ENCODE results near the gene GLI1.
A peak's percentile ranks its signal among the peaks of the same experiment; 100 is the strongest.

GLI1 gene

GRCh38 chr12:57454566-57455373 lies 4.8 kb upstream of the GLI1 start, which contains the start of gene INHBE (continued):
- TF ChIP-seq TSHZ2 (CRISPR knock-in tag; IDR thresholded peaks at IDR 0.05) (no peak), BACH2 (CRISPR knock-in tag; IDR thresholded peaks at IDR 0.05; ENCODE audit: borderline replicate concordance) (no peak), PPARA (CRISPR knock-in tag; IDR thresholded peaks at IDR 0.05; ENCODE audit: borderline replicate concordance) (no peak), GLIS3 (CRISPR knock-in tag; IDR thresholded peaks at IDR 0.05) (no peak), ZFP30 (CRISPR knock-in tag; IDR thresholded peaks at IDR 0.05) (no peak), ISL1 (CRISPR knock-in tag; IDR thresholded peaks at IDR 0.05) (no peak), ZNF8 (CRISPR knock-in tag; IDR thresholded peaks at IDR 0.05) (no peak)

- TF ChIP-seq SNAI2 (CRISPR knock-in tag; IDR thresholded peaks at IDR 0.05): no peak
- no peak for TF ChIP-seq ZNF8 (CRISPR knock-in tag; IDR thresholded peaks at IDR 0.05)
- TF ChIP-seq BACH2 (CRISPR knock-in tag; IDR thresholded peaks at IDR 0.05; ENCODE audit: borderline replicate concordance): no peak
- TF ChIP-seq TCF4 (CRISPR knock-in tag; IDR thresholded peaks at IDR 0.05; ENCODE audit: borderline replicate concordance): no peak
- no peak for TF ChIP-seq CSDC2 (CRISPR knock-in tag; IDR thresholded peaks at IDR 0.05)
- no peak for TF ChIP-seq TOX (CRISPR knock-in tag; IDR thresholded peaks at IDR 0.05; ENCODE audit: borderline replicate concordance)
- no peak for TF ChIP-seq POU6F1 (CRISPR knock-in tag; IDR thresholded peaks at IDR 0.05; ENCODE audit: borderline replicate concordance, low read depth)
- no peak for TF ChIP-seq RARB (CRISPR knock-in tag; IDR thresholded peaks at IDR 0.05)
- TF ChIP-seq ISL1 (CRISPR knock-in tag; IDR thresholded peaks at IDR 0.05): no peak
- TF ChIP-seq GLIS3 (CRISPR knock-in tag; IDR thresholded peaks at IDR 0.05): no peak
- no peak for TF ChIP-seq PPARA (CRISPR knock-in tag; IDR thresholded peaks at IDR 0.05; ENCODE audit: borderline replicate concordance)
- TF ChIP-seq CREB5 (CRISPR knock-in tag; IDR thresholded peaks at IDR 0.05; ENCODE audit: low read depth): no peak
These were observed 4.0 kb upstream of the GLI1 start for GRCh38 chr12:57455374-57456144.

GRCh38 chr12:57456145-57456700 lies 3.4 kb upstream of the GLI1 start:
- peak; percentile 34 for ATAC-seq
- no peak for TF ChIP-seq ISL1 (CRISPR knock-in tag; IDR thresholded peaks at IDR 0.05)

More at GRCh38 chr12:57455374-57456144, 4.0 kb upstream of the GLI1 start:
- no peak for ATAC-seq

- ATAC-seq: no peak
- TF ChIP-seq ZNF70 (CRISPR knock-in tag; IDR thresholded peaks at IDR 0.05) (no peak), CSRNP3 (CRISPR knock-in tag; IDR thresholded peaks at IDR 0.05) (no peak), POU6F1 (CRISPR knock-in tag; IDR thresholded peaks at IDR 0.05; ENCODE audit: borderline replicate concordance, low read depth) (no peak), OSR1 (CRISPR knock-in tag; IDR thresholded peaks at IDR 0.05) (no peak), ESRRG (CRISPR knock-in tag; IDR thresholded peaks at IDR 0.05) (no peak), CSDC2 (CRISPR knock-in tag; IDR thresholded peaks at IDR 0.05) (no peak), ARNTL (CRISPR knock-in tag; IDR thresholded peaks at IDR 0.05; ENCODE audit: borderline replicate concordance, low read depth) (no peak), ZNF8 (CRISPR knock-in tag; IDR thresholded peaks at IDR 0.05) (no peak), ZC3H10 (CRISPR knock-in tag; IDR thresholded peaks at IDR 0.05) (no peak), ZFP3 (CRISPR knock-in tag; IDR thresholded peaks at IDR 0.05) (no peak), TOX (CRISPR knock-in tag; IDR thresholded peaks at IDR 0.05; ENCODE audit: borderline replicate concordance) (no peak), CREB5 (CRISPR knock-in tag; IDR thresholded peaks at IDR 0.05; ENCODE audit: low read depth) (no peak), TCF4 (CRISPR knock-in tag; IDR thresholded peaks at IDR 0.05; ENCODE audit: borderline replicate concordance) (no peak)
These were observed 2.7 kb upstream of the GLI1 start for GRCh38 chr12:57456737-57457490.

All from SK-N-SH treated with all-trans-retinoic acid at 6 μM for 48 hours (cell line).